SK-N-SH treated with all-trans-retinoic acid at 6 μM for 48 hours (cell line): ENCODE results near the gene FNDC3A.

Experiments
- ESRRG ChIP-seq: fragments of 250-450 bp; sonication (Bioruptor Pico); IDR thresholded peaks from 2 replicates; pipeline ENCODE4 v1.6.1; 2021; ENCODE audit warnings: mild to moderate bottlenecking
- PPARA ChIP-seq: fragments of 250-450 bp; sonication (Bioruptor Pico); IDR thresholded peaks from 2 replicates; pipeline ENCODE4 v1.5.0; 2020; ENCODE audit warnings: mild to moderate bottlenecking, borderline replicate concordance
- TF ChIP-seq, protein P1 (sequence below): fragments of 250-450 bp; sonication (Bioruptor Pico); IDR thresholded peaks from 2 replicates; pipeline ENCODE4 v1.5.1; 2020; ENCODE audit warnings: low read depth, mild to moderate bottlenecking, moderate library complexity
- TF ChIP-seq, protein P2 (sequence below): fragments of 250-450 bp; sonication (Bioruptor Pico); IDR thresholded peaks from 2 replicates; pipeline ENCODE4 v1.8.0; 2020; ENCODE audit warnings: mild to moderate bottlenecking, moderate library complexity, borderline replicate concordance
- TF ChIP-seq, protein P3 (sequence below): fragments of 250-450 bp; sonication (Bioruptor Pico); IDR thresholded peaks from 2 replicates; pipeline ENCODE4 v1.8.0; 2021; ENCODE audit warnings: low read depth, mild to moderate bottlenecking, moderate library complexity, borderline replicate concordance

GRCh38 chr13:48965736-48966135 lies 10.0 kb upstream of the FNDC3A start:
- TF ChIP-seq ESRRG (CRISPR knock-in tag) (no peak), PPARA (CRISPR knock-in tag) (no peak)
- TF ChIP-seq, protein P1, sequence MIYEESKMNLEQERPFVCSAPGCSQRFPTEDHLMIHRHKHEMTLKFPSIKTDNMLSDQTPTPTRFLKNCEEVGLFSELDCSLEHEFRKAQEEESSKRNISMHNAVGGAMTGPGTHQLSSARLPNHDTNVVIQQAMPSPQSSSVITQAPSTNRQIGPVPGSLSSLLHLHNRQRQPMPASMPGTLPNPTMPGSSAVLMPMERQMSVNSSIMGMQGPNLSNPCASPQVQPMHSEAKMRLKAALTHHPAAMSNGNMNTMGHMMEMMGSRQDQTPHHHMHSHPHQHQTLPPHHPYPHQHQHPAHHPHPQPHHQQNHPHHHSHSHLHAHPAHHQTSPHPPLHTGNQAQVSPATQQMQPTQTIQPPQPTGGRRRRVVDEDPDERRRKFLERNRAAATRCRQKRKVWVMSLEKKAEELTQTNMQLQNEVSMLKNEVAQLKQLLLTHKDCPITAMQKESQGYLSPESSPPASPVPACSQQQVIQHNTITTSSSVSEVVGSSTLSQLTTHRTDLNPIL (CRISPR knock-in tag): no peak
- TF ChIP-seq, protein P2, sequence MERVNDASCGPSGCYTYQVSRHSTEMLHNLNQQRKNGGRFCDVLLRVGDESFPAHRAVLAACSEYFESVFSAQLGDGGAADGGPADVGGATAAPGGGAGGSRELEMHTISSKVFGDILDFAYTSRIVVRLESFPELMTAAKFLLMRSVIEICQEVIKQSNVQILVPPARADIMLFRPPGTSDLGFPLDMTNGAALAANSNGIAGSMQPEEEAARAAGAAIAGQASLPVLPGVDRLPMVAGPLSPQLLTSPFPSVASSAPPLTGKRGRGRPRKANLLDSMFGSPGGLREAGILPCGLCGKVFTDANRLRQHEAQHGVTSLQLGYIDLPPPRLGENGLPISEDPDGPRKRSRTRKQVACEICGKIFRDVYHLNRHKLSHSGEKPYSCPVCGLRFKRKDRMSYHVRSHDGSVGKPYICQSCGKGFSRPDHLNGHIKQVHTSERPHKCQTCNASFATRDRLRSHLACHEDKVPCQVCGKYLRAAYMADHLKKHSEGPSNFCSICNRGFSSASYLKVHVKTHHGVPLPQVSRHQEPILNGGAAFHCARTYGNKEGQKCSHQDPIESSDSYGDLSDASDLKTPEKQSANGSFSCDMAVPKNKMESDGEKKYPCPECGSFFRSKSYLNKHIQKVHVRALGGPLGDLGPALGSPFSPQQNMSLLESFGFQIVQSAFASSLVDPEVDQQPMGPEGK: no peak
- TF ChIP-seq, protein P3, sequence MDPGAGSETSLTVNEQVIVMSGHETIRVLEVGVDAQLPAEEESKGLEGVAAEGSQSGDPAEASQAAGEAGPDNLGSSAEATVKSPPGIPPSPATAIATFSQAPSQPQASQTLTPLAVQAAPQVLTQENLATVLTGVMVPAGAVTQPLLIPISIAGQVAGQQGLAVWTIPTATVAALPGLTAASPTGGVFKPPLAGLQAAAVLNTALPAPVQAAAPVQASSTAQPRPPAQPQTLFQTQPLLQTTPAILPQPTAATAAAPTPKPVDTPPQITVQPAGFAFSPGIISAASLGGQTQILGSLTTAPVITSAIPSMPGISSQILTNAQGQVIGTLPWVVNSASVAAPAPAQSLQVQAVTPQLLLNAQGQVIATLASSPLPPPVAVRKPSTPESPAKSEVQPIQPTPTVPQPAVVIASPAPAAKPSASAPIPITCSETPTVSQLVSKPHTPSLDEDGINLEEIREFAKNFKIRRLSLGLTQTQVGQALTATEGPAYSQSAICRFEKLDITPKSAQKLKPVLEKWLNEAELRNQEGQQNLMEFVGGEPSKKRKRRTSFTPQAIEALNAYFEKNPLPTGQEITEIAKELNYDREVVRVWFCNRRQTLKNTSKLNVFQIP (CRISPR knock-in tag): no peak
